ENCODE measurements around the gene SLC44A4.

- no peak for TF ChIP-seq CTCF (IDR thresholded peaks at IDR 0.05)
- TF ChIP-seq POLR2AphosphoS5 (IDR thresholded peaks at IDR 0.05; ENCODE audit: insufficient read depth in 1 of 2, low read depth in 1 of 2) = no peak
- no peak for TF ChIP-seq POLR2A (IDR thresholded peaks at IDR 0.05)
Observed at GRCh38 chr6:31928672-31928939, 49.8 kb upstream of the SLC44A4 start.

Measured in vagina (tissue), 2 donors.